HEK293T (cell line): Measurements from ENCODE around the gene ATP6V0C.

Experiments used
- CTCF ChIA-PET: fragments of 350-600 bp; formaldehyde crosslinking; extraction: SDS; loops from one replicate; lab custom pipeline; 2021; ENCODE audit warnings: antibody characterized with exemption, inconsistent platforms; lab: Yijun Ruan, JAX
- POLR2A ChIA-PET: fragments of 350-600 bp; formaldehyde crosslinking; extraction: SDS; loops from one replicate; lab custom pipeline; 2020; ENCODE audit warnings: antibody characterized with exemption, inconsistent platforms; lab: Yijun Ruan, JAX
- DNase-seq: peaks from one replicate; pipeline ENCODE4 v3.0.0; 2012; ENCODE audit warnings: mixed read lengths; ENCODE audit errors: extremely low spot score
- ARNT ChIP-seq: fragments of 450-650 bp; IDR thresholded peaks from 2 replicates; pipeline ENCODE4 v1.6.1; 2017; ENCODE audit warnings: mild to moderate bottlenecking
- BHLHE40 ChIP-seq: fragments of 450-650 bp; IDR thresholded peaks from 2 replicates; pipeline ENCODE4 v1.6.1; 2016; ENCODE audit warnings: mild to moderate bottlenecking, moderate library complexity, borderline replicate concordance
- CTBP1 ChIP-seq: fragments of 450-650 bp; IDR thresholded peaks from 2 replicates; pipeline ENCODE4 v1.6.1; 2016; ENCODE audit warnings: borderline replicate concordance
- ELF4 ChIP-seq: fragments of 450-650 bp; IDR thresholded peaks from 2 replicates; pipeline ENCODE4 v1.6.1; 2017; ENCODE audit warnings: antibody characterized with exemption
- FOXA1 ChIP-seq: fragments of 450-650 bp; IDR thresholded peaks from 2 replicates; pipeline ENCODE4 v1.6.1; 2016; ENCODE audit warnings: mild to moderate bottlenecking
- FOXK2 ChIP-seq: fragments of 450-650 bp; IDR thresholded peaks from 2 replicates; pipeline ENCODE4 v1.6.1; 2016; ENCODE audit warnings: mild to moderate bottlenecking
- FOXM1 ChIP-seq: fragments of 450-650 bp; IDR thresholded peaks from 2 replicates; pipeline ENCODE4 v1.6.1; 2017; ENCODE audit warnings: mild to moderate bottlenecking, borderline replicate concordance
- HDGF ChIP-seq: fragments of 450-650 bp; IDR thresholded peaks from 2 replicates; pipeline ENCODE4 v1.6.1; 2017; ENCODE audit warnings: antibody characterized with exemption, borderline replicate concordance
- L3MBTL2 ChIP-seq: fragments of 450-650 bp; conservative IDR thresholded peaks from 2 replicates; pipeline ENCODE4 v1.6.1; 2016; ENCODE audit warnings: mild to moderate bottlenecking
- LEF1 ChIP-seq: fragments of 450-650 bp; IDR thresholded peaks from 2 replicates; pipeline ENCODE4 v1.6.1; 2017; ENCODE audit warnings: mild to moderate bottlenecking, borderline replicate concordance
- NFRKB ChIP-seq: fragments of 450-650 bp; IDR thresholded peaks from 2 replicates; pipeline ENCODE4 v1.6.1; 2016; ENCODE audit warnings: mild to moderate bottlenecking, moderate library complexity
- SP1 ChIP-seq: fragments of 450-650 bp; IDR thresholded peaks from 2 replicates; pipeline ENCODE4 v1.6.1; 2017
- SUZ12 ChIP-seq: fragments of 450-650 bp; IDR thresholded peaks from 2 replicates; pipeline ENCODE4 v1.6.1; 2016; ENCODE audit warnings: mild to moderate bottlenecking
- TARDBP ChIP-seq: fragments of 450-650 bp; IDR thresholded peaks from 2 replicates; pipeline ENCODE4 v1.6.1; 2016
- ZNF384 ChIP-seq: fragments of 450-650 bp; IDR thresholded peaks from 2 replicates; pipeline ENCODE4 v1.6.1; 2016
- TF ChIP-seq, protein P1 (sequence below): fragments of 450-650 bp; IDR thresholded peaks from 2 replicates; pipeline ENCODE4 v1.6.1; 2016

Gene ATP6V0C

DNA sequence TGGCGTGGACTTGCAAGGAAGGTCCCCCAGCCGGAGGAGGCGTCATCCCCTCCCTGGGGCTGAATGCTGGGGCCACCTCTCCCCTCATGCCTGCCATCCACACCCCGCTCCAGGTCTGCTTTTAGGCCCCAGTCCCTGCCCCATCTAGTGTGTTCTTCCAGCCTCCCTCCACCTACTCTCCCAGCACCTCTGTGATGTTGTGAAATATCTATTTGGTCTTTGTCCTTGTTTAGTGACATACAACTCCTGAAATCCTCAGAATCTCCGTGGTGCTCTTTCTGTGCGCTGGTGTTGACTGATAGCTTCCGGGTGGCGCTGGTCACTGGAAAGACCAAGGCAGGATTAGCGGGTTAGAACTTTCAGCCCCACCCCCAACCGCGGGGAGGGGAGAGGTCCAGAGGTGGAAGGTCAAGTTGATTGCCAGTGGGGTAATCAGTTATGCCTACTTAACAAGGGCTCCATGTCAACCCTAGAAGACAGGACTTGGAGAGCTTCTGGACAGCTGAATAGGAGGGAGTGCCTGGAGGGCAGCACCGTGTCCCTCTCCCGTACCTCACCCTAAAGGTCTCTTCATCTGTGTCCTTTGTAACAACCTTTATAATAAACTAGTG, 28.7 kb upstream of the ATP6V0C start:
- POLR2A ChIA-PET = interaction anchor here (1.0 to 1.3 kb wide), 2 partner anchors 14 to 18 kb away, joined by 3 read pairs; partner anchors contain the start of gene NTN3
- CTCF ChIA-PET = no interaction called here
- TF ChIP-seq, protein P1, sequence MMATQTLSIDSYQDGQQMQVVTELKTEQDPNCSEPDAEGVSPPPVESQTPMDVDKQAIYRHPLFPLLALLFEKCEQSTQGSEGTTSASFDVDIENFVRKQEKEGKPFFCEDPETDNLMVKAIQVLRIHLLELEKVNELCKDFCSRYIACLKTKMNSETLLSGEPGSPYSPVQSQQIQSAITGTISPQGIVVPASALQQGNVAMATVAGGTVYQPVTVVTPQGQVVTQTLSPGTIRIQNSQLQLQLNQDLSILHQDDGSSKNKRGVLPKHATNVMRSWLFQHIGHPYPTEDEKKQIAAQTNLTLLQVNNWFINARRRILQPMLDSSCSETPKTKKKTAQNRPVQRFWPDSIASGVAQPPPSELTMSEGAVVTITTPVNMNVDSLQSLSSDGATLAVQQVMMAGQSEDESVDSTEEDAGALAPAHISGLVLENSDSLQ = no peak
- no peak for DNase-seq

DNA sequence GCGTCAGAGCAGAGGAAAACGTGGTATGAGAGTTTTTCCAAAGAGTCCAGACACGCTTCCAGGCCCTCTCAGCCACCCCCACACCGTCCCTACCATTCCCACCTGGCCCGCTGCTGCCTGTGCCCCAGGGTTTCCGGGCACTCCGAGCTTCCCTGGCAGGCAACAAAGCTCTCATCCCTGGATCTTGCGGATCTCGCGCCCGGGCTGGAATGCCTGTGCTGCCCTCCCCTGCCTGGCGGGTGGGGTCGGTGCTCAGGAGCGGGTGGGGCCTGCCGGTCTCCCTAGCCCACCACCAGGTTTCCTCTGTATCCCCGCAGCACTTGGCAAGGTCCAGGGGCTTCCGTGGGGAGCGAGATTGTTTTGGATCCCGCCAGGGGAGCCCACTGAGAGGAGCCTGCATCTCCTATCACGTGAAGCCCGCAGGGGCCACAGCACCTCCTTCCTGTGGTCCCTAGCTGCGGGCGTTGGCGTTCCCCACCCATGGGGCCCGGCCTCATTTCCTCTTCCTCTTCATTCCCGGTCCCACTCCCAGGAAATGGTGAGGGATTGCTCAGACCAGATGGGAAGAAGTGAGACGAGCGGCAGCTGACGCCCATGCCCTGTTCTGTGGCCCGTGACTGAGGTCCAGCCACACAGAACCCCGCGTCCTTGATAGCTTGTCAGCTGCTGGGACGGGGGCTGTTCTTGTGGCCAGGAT, 27.8 kb upstream of the ATP6V0C start:
- ChIA-PET POLR2A (interaction anchor here (1.0 kb wide), 1 partner anchor 8 kb away, joined by 5 read pairs; no protein-coding TSS in a partner anchor), CTCF (no interaction called here)
- no peak for DNase-seq
- no peak for TF ChIP-seq LEF1
- TF ChIP-seq FOXK2 = no peak
- TF ChIP-seq FOXA1 = no peak
- no peak for TF ChIP-seq ARNT
- no peak for TF ChIP-seq L3MBTL2
- TF ChIP-seq FOXM1 = no peak

DNA sequence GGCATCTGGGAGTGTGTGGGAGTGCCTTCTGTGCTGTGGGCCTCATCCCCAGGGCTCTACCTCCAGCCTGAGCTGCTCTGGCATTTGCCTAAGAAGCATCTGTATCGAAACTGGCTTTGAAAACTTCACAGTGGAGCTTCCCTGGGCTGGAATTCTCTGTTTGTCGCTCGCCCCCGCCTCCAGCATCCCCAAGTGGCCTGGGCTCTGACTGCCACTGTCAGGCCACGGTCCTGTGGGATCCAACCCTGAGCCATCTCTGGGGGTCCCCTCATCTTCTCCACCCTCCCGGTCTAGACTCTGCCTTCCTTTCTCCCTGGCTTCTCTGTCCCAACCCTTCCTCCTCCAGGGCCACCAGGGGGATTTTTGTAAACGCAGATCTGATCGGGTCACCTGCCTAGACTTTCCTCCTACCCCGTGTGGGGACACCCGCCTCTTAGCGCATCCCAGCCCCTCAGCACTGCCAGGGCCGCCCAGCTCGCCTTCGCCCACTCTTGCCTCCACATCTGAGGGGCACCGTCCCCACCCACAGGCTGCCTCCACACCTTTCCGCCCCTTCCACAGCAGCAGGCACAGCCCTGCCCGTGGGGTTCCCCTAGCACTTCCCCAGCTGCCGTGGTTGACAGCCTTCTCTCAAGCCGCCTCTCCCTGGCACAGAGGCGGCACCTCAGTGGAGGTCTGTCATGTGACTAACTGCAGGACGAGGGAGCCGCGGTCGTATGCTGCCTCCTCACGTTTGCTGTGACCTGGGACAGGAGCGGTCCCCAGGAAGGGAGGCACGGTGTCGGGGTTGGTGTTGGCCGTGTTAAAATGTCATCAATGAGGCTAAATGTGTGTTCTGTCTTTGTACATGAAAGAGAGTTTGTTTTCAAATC, 26.9 kb upstream of the ATP6V0C start:
- ChIA-PET POLR2A (interaction anchor here (1.0 to 2.1 kb wide), 2 partner anchors 9 to 12 kb away, joined by 5 to 7 read pairs; partner anchors contain the start of gene TBC1D24), CTCF (no interaction called here)
- TF ChIP-seq, protein P1 = no peak
- TF ChIP-seq FOXK2 (no peak), L3MBTL2 (no peak), NFRKB (no peak), SUZ12 (no peak), CTBP1 (no peak), LEF1 (no peak), TARDBP (no peak), ELF4 (no peak), HDGF (no peak), ARNT (no peak), FOXM1 (no peak), SP1 (no peak), ZNF384 (no peak)
- DNase-seq = no peak

DNA sequence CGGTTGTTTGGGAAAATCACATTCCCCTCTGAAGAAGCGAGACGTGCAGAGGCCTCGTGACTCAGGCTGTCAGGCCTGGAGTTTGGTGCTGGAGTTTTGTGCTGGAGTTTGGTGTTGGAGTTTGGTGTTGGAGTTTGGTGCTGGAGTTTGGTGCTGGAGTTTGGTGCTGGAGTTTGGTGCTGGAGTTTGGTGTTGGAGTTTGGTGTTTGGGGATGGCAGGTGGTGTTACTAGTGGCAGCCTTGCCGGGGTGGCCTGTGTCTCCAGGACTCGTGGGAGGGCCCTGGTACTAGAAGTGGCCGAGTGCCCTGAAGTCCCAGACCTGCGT, 26.3 kb upstream of the ATP6V0C start:
- ChIA-PET CTCF (interaction anchor here (1.1 kb wide), 1 partner anchor 14 kb away, joined by 5 read pairs; no protein-coding TSS in a partner anchor), POLR2A (interaction anchor here (1.1 to 2.1 kb wide), 2 partner anchors 10 to 13 kb away, joined by 6 to 7 read pairs; partner anchors contain the start of gene TBC1D24)
- DNase-seq = no peak
- no peak for TF ChIP-seq ARNT
- no peak for TF ChIP-seq ELF4
- TF ChIP-seq FOXM1 = no peak
- TF ChIP-seq SUZ12 = no peak
- no peak for TF ChIP-seq ZNF384
- TF ChIP-seq NFRKB = no peak

DNA sequence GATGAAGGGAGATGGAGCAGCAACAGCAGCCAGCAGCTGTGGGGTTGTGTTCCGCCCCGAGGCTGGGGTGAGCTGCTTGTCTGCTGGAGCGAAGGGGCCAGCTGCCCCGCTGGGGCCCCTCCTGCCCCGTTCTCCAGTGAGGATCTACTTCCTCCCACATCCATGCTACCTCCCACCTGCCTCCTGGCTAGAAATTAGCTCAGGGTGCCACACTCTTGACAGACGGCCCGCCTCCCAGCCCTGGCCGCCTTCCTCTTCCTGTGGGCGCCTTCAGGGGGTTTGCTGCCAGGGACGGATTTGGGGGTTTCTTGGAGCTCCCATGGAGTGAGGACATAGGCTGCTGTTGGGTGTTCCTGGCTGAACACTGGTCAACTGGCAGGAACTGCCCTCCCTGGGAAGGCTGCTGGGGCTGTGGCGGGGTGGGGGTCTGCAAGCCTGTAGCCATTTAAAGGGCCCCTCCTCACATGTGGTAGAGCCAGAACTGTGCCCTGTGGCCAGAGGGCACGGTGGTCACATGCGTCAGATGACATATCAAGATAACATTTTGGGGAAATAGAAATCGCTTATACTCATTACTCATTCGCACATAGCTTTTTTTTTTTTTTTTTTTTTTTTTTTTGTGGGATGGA, 25.7 kb upstream of the ATP6V0C start:
- TF ChIP-seq LEF1 = no peak
- TF ChIP-seq NFRKB = no peak
- TF ChIP-seq CTBP1 = no peak
- TF ChIP-seq, protein P1 = no peak
- no peak for TF ChIP-seq FOXM1
- no peak for TF ChIP-seq BHLHE40
- no peak for TF ChIP-seq TARDBP
- no peak for TF ChIP-seq HDGF
- TF ChIP-seq SP1 = no peak
- no peak for TF ChIP-seq FOXK2
- TF ChIP-seq L3MBTL2 = no peak
- TF ChIP-seq ZNF384 = no peak
- ChIA-PET CTCF (interaction anchor here (1.1 kb wide), 1 partner anchor 13 kb away, joined by 5 read pairs; no protein-coding TSS in a partner anchor), POLR2A (interaction anchor here (1.1 to 2.1 kb wide), 2 partner anchors 11 to 13 kb away, joined by 6 to 7 read pairs; partner anchors contain the start of gene TBC1D24)
- no peak for DNase-seq

DNA sequence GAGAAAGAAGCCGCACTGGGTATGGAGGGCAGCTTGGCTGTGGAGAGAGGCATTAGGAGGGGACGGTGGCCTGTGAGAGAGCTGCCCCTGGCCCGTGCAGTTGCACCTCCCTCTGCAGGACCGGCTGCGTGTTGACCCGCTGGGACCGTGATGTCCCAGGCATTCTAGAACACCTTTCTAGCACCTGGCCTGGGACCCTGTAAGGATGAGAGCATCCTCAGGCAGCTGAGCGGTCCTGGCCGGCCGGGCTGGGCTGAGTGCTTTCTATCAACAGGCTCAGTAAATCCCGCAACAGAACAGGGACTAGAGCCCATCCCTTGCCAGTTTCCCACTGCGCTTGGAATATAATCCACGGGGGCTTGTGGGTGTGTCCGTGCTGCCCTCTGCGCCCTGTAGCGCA, 24.2 kb upstream of the ATP6V0C start:
- DNase-seq = no peak
- ChIA-PET CTCF (no interaction called here), POLR2A (interaction anchor here (0.7 kb wide), 1 partner anchor 15 kb away, joined by 3 read pairs; no protein-coding TSS in a partner anchor)
- TF ChIP-seq CTBP1 (no peak), FOXM1 (no peak), HDGF (no peak), NFRKB (no peak), FOXA1 (no peak), ELF4 (no peak), LEF1 (no peak), SP1 (no peak), ARNT (no peak), TARDBP (no peak), ZNF384 (no peak), SUZ12 (no peak), FOXK2 (no peak), L3MBTL2 (no peak), BHLHE40 (no peak)
- TF ChIP-seq, protein P1 = no peak
